Upper lobe of left lung (tissue), 4 donors: ENCODE measurements around the gene RGS7.

Experiments
- CTCF ChIP-seq, 6 experiments: fragments of 450-650 bp in 4 of 6; fragments of 200-600 bp in 2 of 6; sonication (generic) in 2 of 6; IDR thresholded peaks; one replicate each; pipeline ENCODE4 v1.5.1; 2016 to 2019; ENCODE audit warnings: antibody characterized with exemption in 6 of 6
- EP300 ChIP-seq, 4 donors: sonication (generic); formaldehyde crosslinking; IDR thresholded peaks; one replicate each; pipeline ENCODE4 v1.5.1; 2017; ENCODE audit warnings: antibody characterized with exemption in 4 of 4, control low read depth in 2 of 4
- POLR2A ChIP-seq, 4 donors: fragments of 450-650 bp; IDR thresholded peaks; one replicate each; pipeline ENCODE4 v1.5.1; 2016 to 2017; ENCODE audit warnings: antibody characterized with exemption in 4 of 4, mild to moderate bottlenecking in 2 of 4
- POLR2AphosphoS5 ChIP-seq, 2 donors: sonication (generic); formaldehyde crosslinking; IDR thresholded peaks; one replicate each; pipeline ENCODE4 v1.5.1; 2017; ENCODE audit warnings: antibody characterized with exemption in 2 of 2

DNA sequence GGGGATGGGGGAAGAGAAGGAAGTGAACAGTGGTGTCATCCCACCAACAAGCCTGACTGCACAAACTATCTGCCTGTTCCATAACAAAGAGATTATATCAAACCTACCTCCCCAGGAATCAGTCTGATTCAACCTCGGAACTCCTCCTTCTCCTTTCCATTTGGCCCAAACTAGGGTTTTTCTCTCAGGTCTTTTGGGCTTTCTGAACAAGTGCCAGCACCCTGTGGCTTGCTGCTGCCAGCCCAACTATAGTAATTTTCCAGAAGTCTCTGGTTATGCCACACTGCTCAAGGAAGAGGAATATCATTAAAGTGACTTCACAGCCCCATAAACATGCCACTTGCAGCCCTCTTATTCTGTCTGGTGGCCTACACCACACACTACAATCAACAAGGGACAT is 70.5 kb downstream of the RGS7 start:
- no peak for TF ChIP-seq POLR2AphosphoS5 (IDR thresholded peaks at IDR 0.05)
- TF ChIP-seq CTCF (IDR thresholded peaks at IDR 0.05), result no peak
- no peak for TF ChIP-seq EP300 (IDR thresholded peaks at IDR 0.05)
- no peak for TF ChIP-seq POLR2A (IDR thresholded peaks at IDR 0.05)
